NCI-H1694 (cell line): ENCODE results near the gene SPA17.

Experiments used
- DNase-seq: peaks from one replicate; lab custom pipeline; 2025; lab: John Stamatoyannopoulos, UW

SPA17 gene

GRCh38 chr11:124724979-124725718 is 51.4 kb downstream of the SPA17 start:
- DNase-seq = no peak

DNA sequence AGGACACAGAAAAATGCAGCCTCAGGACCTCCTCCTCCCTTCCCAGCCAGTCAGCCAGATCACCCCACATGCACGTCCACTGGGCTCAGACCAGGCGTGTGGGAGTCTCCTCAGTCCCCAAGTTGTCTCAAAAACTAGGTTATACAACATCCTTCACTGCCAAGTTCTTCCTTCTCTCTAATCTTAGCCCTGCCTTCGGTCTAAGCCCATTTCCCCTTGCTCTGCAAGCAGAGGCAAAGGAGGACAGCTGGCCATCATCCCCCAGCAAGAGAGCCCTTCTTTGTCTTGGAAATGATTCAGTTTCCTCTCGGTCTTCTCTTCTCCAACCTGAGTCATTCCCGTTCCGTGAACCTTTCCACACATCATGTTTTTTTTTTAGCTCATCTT is 52.0 kb downstream of the SPA17 start:
- DNase-seq = no peak

GRCh38 chr11:124727474-124727873 is 53.8 kb downstream of the SPA17 start:
- DNase-seq = no peak

DNA sequence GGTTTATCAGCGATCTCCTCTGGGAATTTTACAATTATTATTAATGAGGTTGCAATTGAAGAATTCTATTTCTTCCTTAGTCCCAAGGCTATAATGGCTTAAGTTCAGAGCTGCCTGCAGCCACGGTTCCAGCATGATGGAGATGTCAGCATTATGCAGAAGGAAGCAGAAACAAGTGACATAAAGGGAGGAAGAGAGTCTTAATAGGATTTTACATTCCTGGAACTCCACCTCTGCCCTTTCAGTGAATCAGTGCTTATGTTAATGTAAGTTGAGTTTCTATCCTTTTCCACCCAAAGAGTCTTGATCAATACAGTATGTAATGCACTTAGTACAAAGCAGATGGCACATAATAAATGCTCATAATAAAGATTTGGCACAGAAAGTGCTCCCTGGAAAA is 54.4 kb downstream of the SPA17 start:
- no peak for DNase-seq

DNA sequence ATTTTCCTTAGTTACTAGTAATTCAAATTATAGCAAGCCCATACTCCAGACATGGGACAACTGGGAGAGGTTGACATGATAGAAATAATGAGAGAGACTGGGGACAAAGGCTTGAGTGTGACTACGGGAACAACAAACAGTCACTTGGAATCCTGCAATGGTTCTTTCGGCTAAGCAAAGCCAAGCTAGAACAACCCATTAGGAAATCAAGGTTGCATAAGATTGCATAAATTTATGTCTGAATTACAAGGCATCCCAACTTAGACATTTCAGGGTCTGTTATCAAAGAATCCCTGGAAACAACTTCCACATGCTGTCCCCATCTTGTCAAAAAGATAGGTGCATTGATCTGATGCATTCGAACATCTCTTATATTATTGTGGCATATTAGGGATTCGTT is 55.9 kb downstream of the SPA17 start:
- DNase-seq = no peak

GRCh38 chr11:124732230-124732629 is 58.5 kb downstream of the SPA17 start:
- DNase-seq = no peak

GRCh38 chr11:124736736-124737135 is 63.0 kb downstream of the SPA17 start:
- DNase-seq = no peak

DNA sequence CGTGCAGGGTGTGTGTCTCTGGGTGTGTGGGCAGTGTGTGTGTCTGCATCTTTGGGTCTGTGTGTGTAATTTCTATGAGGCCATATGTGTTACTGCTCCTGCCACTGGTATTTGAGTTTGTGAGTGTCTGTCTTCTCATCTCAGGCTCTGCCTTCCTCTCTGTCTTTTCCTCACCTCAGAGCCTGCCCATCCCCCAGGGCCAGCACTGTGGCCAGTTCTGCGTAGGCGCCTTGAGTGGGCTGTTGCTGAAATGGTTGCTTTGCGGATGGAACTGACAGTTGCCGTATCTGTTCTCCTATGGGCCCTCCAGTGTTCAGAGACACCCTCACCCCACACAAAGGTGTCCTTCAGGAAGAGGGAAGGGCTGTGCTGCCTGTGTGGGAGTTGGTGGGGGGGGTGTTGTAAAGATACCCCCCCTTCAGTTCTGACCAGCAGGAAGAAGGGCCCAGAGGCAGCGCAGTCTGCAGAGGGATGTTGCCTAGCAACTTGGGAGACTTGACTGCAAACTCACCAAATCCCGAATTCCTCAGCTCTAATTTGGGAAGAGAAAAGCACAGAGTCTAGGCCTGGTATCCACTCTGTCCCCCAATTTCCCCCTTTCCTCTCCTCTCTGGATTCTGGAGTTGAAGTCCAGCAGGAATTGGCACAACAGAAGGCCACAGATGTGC is 64.1 kb downstream of the SPA17 start:
- DNase-seq = no peak

DNA sequence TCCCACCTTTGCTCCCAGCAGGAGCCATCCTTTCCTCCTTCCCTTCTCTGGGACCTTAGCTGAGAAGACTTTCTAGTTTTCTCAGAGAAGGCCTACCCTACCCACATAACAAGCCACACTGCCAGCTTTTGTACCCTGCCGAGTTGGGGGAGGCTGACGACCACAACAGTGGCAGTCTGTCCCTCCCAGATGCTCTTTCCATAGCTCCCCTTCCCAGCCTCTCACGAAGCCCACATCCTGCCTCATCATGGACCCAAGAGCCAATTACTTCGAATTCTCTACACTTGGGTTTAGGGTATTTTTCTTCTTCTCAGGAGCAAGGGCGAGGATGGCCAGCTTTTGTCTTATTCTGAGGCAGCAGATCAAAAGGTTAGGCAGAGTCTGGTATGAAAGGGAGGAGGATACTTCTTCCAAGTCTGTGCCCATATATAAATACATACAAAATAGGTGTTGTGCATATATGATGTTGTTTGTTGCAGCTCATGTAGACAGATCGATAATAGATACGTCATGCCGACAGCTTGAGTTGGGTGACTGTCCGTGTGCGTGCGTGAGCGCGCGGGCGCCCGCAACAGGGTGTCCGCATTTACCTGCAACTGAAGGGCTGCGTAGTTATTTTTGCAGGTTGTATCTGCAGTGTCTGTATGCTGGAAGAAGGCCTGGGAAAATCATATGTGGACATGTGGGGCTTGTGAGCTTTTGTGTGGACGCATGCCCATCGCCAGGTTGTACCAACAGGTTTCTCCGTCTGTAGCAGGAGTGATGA is 65.2 kb downstream of the SPA17 start:
- DNase-seq = no peak

DNA sequence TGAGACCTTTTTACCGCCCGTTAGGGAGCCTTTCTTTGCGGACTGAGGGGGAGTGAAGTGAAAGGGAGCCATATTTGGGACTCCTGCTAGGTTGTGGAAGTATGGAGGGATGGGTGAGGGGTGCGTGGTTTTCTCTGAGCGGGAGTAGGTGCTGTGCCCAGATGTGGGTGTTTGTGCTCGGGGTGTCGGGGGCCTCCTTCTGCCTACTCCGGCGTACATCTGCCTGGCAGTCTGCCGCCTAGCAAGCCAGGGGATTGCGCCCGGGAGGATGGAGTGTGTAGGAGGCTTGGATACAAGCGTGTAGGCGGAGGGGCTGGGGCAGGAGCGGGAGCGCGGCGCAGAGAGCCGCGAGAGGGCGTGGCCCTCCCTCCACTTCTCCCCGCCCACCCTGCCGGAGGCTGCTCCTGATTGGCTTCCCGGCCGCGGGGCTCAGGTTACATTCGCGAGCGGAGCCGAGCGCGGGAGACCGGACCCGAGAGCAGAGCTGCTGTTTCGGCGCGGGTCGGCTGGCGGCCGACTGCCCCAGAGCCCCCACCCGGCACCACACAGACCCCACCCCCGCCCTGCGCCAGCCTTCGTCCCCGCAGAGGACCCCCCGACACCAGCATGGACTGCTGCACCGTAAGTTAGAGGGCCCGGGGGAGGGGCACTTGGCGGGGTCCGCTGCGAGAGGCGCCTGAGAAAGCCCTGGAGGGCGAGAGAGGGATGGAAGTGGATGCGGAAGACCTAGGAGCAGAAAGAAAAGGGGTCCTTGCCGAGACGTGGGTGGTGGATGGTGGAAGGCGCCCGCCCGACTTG is 66.0 kb downstream of the SPA17 start, which contains the start of gene NRGN:
NRGN (plus strand) TSS at position 464 of the 798 bp plus-strand sequence; CDS start at position 607, 143 bp downstream.
- peak; percentile 23 for DNase-seq

DNA sequence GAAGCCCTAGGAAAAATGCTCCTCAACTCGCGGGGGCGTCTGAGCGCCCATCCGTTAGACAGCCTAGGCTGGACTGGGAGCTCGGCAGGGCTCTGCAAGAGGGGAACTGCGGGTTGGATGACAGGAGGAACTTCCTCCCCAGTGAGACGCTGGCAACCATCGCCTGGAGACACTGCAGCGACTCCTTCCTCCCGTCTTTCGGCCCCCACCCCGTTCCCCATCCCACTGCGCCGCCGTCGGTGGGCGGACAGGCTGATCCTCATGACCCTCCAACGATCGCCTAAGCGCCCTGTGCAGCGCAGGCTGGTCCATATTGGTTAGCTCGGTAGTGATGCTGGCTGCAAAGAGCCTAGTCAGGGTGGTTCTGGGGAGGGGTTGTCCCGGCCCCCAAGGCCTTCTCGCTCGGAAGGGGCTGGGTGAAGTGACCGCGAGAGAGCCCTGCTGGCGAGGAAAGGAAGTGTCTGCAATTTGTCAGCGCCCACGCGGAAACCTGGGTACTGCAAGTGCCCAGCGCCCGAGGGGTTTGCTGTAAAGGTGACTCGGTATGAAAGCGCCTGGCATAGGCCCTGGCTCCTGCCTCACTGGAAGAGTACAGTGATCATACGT is 66.7 kb downstream of the SPA17 start:
- DNase-seq = no peak

- DNase-seq = no peak
These were observed 68.9 kb downstream of the SPA17 start for GRCh38 chr11:124742555-124742954.

DNA sequence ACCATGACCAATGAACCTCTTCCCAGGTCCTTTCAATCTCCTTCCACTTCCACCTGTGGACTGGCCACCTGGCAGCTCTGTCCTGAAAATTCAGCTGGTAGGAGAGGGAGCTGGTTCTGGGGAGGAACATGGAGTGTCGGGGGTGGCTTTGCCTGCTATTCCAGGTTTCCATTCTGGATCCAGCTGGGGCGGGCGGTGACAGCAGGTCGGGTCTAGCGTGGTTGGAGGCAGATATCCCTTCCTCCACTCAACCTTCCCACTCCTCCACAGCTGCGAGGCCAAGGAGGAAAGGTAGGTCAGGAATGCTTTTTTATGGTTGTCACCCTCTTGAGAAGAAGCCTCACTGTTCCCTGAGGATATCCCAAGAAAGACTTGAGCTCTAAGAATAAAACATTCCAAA is 69.3 kb downstream of the SPA17 start:
- no peak for DNase-seq

DNA sequence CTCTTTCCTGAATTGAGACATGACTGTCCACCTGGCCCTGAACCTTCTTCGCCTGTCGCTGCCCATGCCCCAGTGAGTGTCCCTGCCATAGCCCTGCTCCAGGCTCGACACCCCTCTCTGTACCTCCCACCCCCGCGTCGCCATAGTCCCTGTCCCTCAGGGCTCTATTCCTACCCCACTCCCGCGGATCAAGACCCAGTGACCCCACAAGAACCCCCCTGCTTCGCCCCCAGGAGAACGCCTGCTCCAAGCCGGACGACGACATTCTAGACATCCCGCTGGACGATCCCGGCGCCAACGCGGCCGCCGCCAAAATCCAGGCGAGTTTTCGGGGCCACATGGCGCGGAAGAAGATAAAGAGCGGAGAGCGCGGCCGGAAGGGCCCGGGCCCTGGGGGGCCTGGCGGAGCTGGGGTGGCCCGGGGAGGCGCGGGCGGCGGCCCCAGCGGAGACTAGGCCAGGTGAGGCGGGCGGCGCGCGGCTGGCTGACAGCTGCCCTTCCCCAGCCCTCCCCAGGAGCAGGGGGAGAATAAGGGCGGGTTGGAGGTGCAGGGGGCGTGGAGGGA is 71.6 kb downstream of the SPA17 start:
- no peak for DNase-seq

DNA sequence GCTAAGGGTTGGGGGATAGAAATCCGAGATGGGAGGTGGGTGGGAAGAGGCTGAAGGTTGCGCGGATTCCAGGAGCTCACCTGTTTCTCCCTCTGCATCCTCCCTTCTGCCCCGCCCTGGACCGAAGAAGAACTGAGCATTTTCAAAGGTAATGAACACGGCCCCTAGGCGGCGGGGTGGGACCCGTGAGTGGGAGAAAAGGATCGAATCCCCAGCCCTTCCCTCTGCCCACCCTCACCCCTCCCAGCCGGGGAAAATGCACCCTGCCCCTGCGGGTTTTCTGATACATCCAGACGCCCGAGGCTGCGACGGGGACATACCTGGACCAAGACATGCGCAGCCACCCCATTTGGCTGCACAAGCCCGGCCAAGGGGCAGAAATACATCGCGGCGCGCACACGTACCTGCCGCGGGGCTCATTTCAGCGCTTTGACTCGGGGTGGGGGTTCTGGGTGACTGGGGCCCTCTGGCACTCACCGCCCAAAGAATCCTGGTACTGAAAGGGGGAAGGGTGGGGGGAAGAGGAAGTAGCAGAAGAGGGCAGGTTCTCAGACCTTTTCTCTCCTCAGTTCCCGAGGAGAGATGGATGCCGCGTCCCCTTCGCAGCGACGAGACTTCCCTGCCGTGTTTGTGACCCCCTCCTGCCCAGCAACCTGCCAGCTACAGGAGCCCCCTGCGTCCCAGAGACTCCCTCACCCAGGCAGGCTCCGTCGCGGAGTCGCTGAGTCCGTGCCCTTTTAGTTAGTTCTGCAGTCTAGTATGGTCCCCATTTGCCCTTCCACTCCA is 72.3 kb downstream of the SPA17 start:
- DNase-seq = no peak

DNA sequence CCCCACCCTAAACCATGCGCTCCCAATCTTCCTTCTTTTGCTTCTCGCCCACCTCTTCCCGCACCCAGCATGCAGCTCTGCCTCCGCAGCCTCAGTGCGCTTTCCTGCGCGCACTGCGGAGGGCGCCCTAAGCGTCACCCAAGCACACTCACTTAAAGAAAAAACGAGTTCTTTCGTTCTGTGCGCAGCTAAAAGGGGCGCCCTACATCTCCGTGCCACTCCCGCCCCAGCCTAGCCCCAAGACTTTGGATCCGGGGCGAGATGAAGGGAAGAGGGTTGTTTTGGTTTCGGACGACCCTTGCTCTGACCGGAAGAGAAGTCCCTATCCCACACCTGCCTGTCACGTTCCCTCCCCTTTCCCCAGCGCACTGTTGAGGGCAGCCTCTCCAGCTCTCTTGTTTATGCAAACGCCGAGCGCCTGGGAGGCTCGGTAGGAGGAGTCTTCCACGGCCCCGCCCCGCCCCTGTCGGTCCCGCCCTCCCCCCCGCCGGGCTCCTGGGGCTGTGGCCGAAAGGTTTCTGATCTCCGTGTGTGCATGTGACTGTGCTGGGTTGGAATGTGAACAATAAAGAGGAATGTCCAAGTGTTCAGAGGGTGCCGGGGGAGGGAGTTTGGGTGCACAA is 73.0 kb downstream of the SPA17 start:
- DNase-seq = no peak
